Kidney (tissue), 14 donors: ENCODE measurements around the gene S100Z. TPM values are rescaled to one million over a fixed set of nuclear protein-coding genes. Genes with fewer than 3 reads are reported as not detected.

Experiments used
- DNase-seq, 5 donors: peaks; one replicate each; pipeline ENCODE4 v3.0.0-alpha.2; 2013 to 2020
- FAIRE-seq: peaks from 2 replicates; lab custom pipeline; 2012; peaks lifted over from hg19 to GRCh38; lab: Jason Lieb, UNC
- H3K27ac ChIP-seq, 2 donors: one replicate each; pipeline ENCODE4 v1.7.0; 2013; ENCODE audit warnings: low read depth in 2 of 2, low read length in 2 of 2, inconsistent platforms in 1 of 2
- H3K27me3 ChIP-seq: one replicate; pipeline ENCODE4 v1.7.1; 2013; ENCODE audit warnings: low read length, inconsistent platforms; ENCODE audit not compliant: control insufficient read depth, insufficient read depth
- H3K36me3 ChIP-seq, 3 donors: one replicate each; pipeline versions ENCODE4 v1.7.0 to v1.7.1; 2013; ENCODE audit warnings: low read length in 3 of 3, control low read depth in 1 of 3, inconsistent platforms in 1 of 3; ENCODE audit not compliant: insufficient read depth in 3 of 3, control insufficient read depth in 2 of 3
- H3K4me1 ChIP-seq, 3 donors: one replicate each; pipeline versions ENCODE4 v1.7.0 to v1.7.1; 2013; ENCODE audit warnings: low read length in 3 of 3, inconsistent platforms in 1 of 3, low read depth in 1 of 3; ENCODE audit not compliant: control insufficient read depth in 2 of 3, insufficient read depth in 2 of 3
- H3K4me3 ChIP-seq, 3 donors: one replicate each; pipeline versions ENCODE4 v1.7.0 to v1.8.1; 2013; ENCODE audit warnings: low read length in 3 of 3, control low read depth in 1 of 3, inconsistent platforms in 1 of 3
- H3K9ac ChIP-seq, 3 donors: one replicate each; pipeline versions ENCODE4 v1.7.0 to v1.7.1; 2013; ENCODE audit warnings: low read length in 3 of 3, control low read depth in 1 of 3, inconsistent platforms in 1 of 3
- H3K9me3 ChIP-seq, 3 donors: one replicate each; pipeline versions ENCODE4 v1.7.0 to v1.7.1; 2013; ENCODE audit warnings: low read length in 3 of 3, control low read depth in 1 of 3, inconsistent platforms in 1 of 3; ENCODE audit not compliant: control insufficient read depth in 2 of 3, insufficient read depth in 1 of 3
- CTCF ChIP-seq: IDR thresholded peaks from 3 replicates; pipeline ENCODE4 v1.5.1; 2012; ENCODE audit warnings: mild to moderate bottlenecking, moderate library complexity, borderline replicate concordance; ENCODE audit not compliant: insufficient read depth; ENCODE audit errors: extremely low read depth
- intact Hi-C: fragments of 100-400 bp; cut with DNase I; formaldehyde crosslinking; loops from one replicate; pipeline ENCODE4 v1.11.1; 2022
- polyA plus RNA-seq: library from polyadenylated mRNA; stranded (reverse); fragments of 350-450 nt; fragmentation: Illumina TruSeq; extraction: RNeasy Lipid Tissue Mini Kit (QIAGEN cat#74804); gene quantifications from one replicate; pipeline ENCODE4 v1.2.3, GENCODE V29; 2014; ENCODE audit warnings: low read depth, low replicate concordance; ENCODE audit not compliant: insufficient read depth
- total RNA-seq: library from RNA; stranded (reverse); fragmentation: NEBNext Ultra II Directional; extraction: Animal tissue kit (Norgen Biotek cat#: 25700); gene quantifications from one replicate; pipeline ENCODE4 v1.2.1, GENCODE V29; 2021
- donor health status: control.
- donor health status: control.
- donor health status: control.
- donor health status: control.
- donor health status: control.
- donor health status: DM: yes; HTN: yes; CAD: no.
- donor health status: Normal renal cell carcinoma (clear cell type).

Gene S100Z
- total and polyA plus RNA-seq, 2 donors from 2014 or later: 0.69 to 1.2 TPM

GRCh38 chr5:76867038-76867437, 17.2 kb downstream of the S100Z start:
- intact Hi-C loops: no loop called here

GRCh38 chr5:76867827-76868693, 18.2 kb downstream of the S100Z start:
- Histone ChIP-seq H3K36me3 (no peaks in the 10 kb centered on the region), H3K9me3 (no peaks in the 10 kb centered on the region), H3K27ac (no peak overlapping the region), H3K4me1 (no peaks in the 10 kb centered on the region), H3K27me3 (no peaks in the 10 kb centered on the region), H3K9ac (peak overlapping the region in 1 of 3 donors; percentile 51), H3K4me3 (no peak overlapping the region)
- TF ChIP-seq CTCF: peak; percentile 89
- DNase-seq: peak in 4 of 5 donors; percentile 71 to 86 (median 80)
- intact Hi-C loops: no loop called here
- FAIRE-seq: no peak

More at GRCh38 chr5:76867038-76867437, 17.2 kb downstream of the S100Z start:
- Histone ChIP-seq H3K36me3 (no peaks in the 10 kb centered on the region), H3K27me3 (no peaks in the 10 kb centered on the region), H3K9me3 (no peaks in the 10 kb centered on the region), H3K27ac (no peak overlapping the region), H3K4me3 (no peak overlapping the region), H3K9ac (no peak overlapping the region), H3K4me1 (no peaks in the 10 kb centered on the region)
- no peak for TF ChIP-seq CTCF
- FAIRE-seq (no peak), DNase-seq (no peak)

- intact Hi-C loops: no loop called here
- FAIRE-seq: no peak
Observed at GRCh38 chr5:76870046-76870445, 20.2 kb downstream of the S100Z start.

More at GRCh38 chr5:76870046-76870445, 20.2 kb downstream of the S100Z start:
- H3K9me3 ChIP-seq: no peaks in the 10 kb centered on the region
- H3K36me3 ChIP-seq: no peaks in the 10 kb centered on the region
- no peak overlapping the region for H3K27ac ChIP-seq
- no peak overlapping the region for H3K9ac ChIP-seq
- DNase-seq: no peak
- H3K4me3 ChIP-seq: no peak overlapping the region
- TF ChIP-seq CTCF: no peak
- no peaks in the 10 kb centered on the region for H3K4me1 ChIP-seq
- H3K27me3 ChIP-seq: no peaks in the 10 kb centered on the region
